WTC11 (cell line): ENCODE measurements around the gene ELOVL6. TPM values are rescaled to one million over a fixed set of nuclear protein-coding genes. Genes with fewer than 3 reads are reported as not detected.
A peak's percentile ranks its signal among the peaks of the same experiment; 100 is the strongest.

Experiments used
- ATAC-seq: fragments of 200-7000 bp; cut with Tn5 transposase; 2 replicates; pipeline ENCODE4 v1.10.0; 2021; ENCODE audit warnings: mild to moderate bottlenecking, moderate library complexity
- CTCF ChIA-PET: fragments of 300-600 bp; sonication (Branson Sonifier 250); formaldehyde crosslinking; loops from one replicate; lab custom pipeline; 2021; ENCODE audit warnings: antibody characterized with exemption; lab: Charles Lee
- POLR2A ChIA-PET: fragments of 350-600 bp; sonication (Branson Sonifier 250); formaldehyde crosslinking; loops from one replicate; lab custom pipeline; 2021; ENCODE audit warnings: antibody characterized with exemption; lab: Charles Lee
- DNase-seq: peaks from one replicate; pipeline ENCODE4 v3.0.0; 2021; ENCODE audit warnings: low spot score
- H3K27ac Mint-ChIP-seq: 2 replicates; pipeline ENCODE4 v1.8.0; 2021; ENCODE audit warnings: mixed read lengths
- H3K27me3 Mint-ChIP-seq: 2 replicates; pipeline ENCODE4 v1.8.0; 2021; ENCODE audit warnings: low read depth, mild to moderate bottlenecking, moderate library complexity, mixed read lengths
- H3K36me3 Mint-ChIP-seq: 2 replicates; pipeline ENCODE4 v1.8.0; 2021; ENCODE audit warnings: mixed read lengths
- H3K4me1 Mint-ChIP-seq: 2 replicates; pipeline ENCODE4 v1.8.0; 2022; ENCODE audit warnings: mixed read lengths
- H3K4me3 Mint-ChIP-seq: 2 replicates; pipeline ENCODE4 v1.8.0; 2021; ENCODE audit warnings: mild to moderate bottlenecking, moderate library complexity, mixed read lengths
- H3K9me3 Mint-ChIP-seq: 2 replicates; pipeline ENCODE4 v1.8.0; 2021; ENCODE audit warnings: mixed read lengths
- AFF4 ChIP-seq: sonication (generic); formaldehyde crosslinking; IDR thresholded peaks from 2 replicates; pipeline ENCODE4 v1.8.1; 2023; ENCODE audit warnings: mild to moderate bottlenecking, missing genetic modification reagents, borderline replicate concordance
- ARID4B ChIP-seq: sonication (generic); formaldehyde crosslinking; IDR thresholded peaks from 2 replicates; pipeline ENCODE4 v1.8.0; 2023; ENCODE audit warnings: missing genetic modification reagents, mild to moderate bottlenecking, borderline replicate concordance
- ATF6 ChIP-seq: sonication (generic); formaldehyde crosslinking; IDR thresholded peaks from 2 replicates; pipeline ENCODE4 v1.8.1; 2023; ENCODE audit warnings: mild to moderate bottlenecking, missing genetic modification reagents
- CDX4 ChIP-seq: fragments of 250-450 bp; sonication (Bioruptor Pico); IDR thresholded peaks from 2 replicates; pipeline ENCODE4 v1.9.0; 2021; ENCODE audit warnings: moderate library complexity, mild to moderate bottlenecking, inconsistent platforms, borderline replicate concordance
- CREB1 ChIP-seq: sonication (generic); formaldehyde crosslinking; IDR thresholded peaks from 2 replicates; pipeline ENCODE4 v1.8.0; 2023; ENCODE audit warnings: mild to moderate bottlenecking, missing genetic modification reagents
- ESRRA ChIP-seq: sonication (generic); formaldehyde crosslinking; IDR thresholded peaks from 2 replicates; pipeline ENCODE4 v1.8.1; 2022; ENCODE audit warnings: mild to moderate bottlenecking, missing genetic modification reagents, borderline replicate concordance
- ETV6 ChIP-seq: sonication (generic); formaldehyde crosslinking; IDR thresholded peaks from 2 replicates; pipeline ENCODE4 v1.8.1; 2022; ENCODE audit warnings: mild to moderate bottlenecking, missing genetic modification reagents
- NFATC4 ChIP-seq: fragments of 250-450 bp; sonication (Bioruptor Pico); IDR thresholded peaks from 2 replicates; pipeline ENCODE4 v1.9.0; 2021; ENCODE audit warnings: mild to moderate bottlenecking
- NFYB ChIP-seq: sonication (generic); formaldehyde crosslinking; conservative IDR thresholded peaks from 2 replicates; pipeline ENCODE4 v1.8.0; 2022; ENCODE audit warnings: low read depth, missing genetic modification reagents
- NR1H2 ChIP-seq: sonication (generic); formaldehyde crosslinking; IDR thresholded peaks from 2 replicates; pipeline ENCODE4 v1.9.0; 2021; ENCODE audit warnings: mild to moderate bottlenecking, moderate library complexity, missing genetic modification reagents
- OVOL2 ChIP-seq: fragments of 250-450 bp; sonication (Bioruptor Pico); IDR thresholded peaks from 2 replicates; pipeline ENCODE4 v1.9.0; 2021; ENCODE audit warnings: mild to moderate bottlenecking, borderline replicate concordance
- PREB ChIP-seq: sonication (generic); formaldehyde crosslinking; IDR thresholded peaks from 2 replicates; pipeline ENCODE4 v1.8.1; 2022; ENCODE audit warnings: mild to moderate bottlenecking, missing genetic modification reagents, moderate library complexity, borderline replicate concordance
- RORB ChIP-seq: fragments of 250-450 bp; sonication (Bioruptor Pico); IDR thresholded peaks from 2 replicates; pipeline ENCODE4 v1.9.0; 2021; ENCODE audit warnings: mild to moderate bottlenecking
- SMAD3 ChIP-seq: sonication (generic); formaldehyde crosslinking; IDR thresholded peaks from 2 replicates; pipeline ENCODE4 v1.8.0; 2022; ENCODE audit warnings: missing genetic modification reagents, mild to moderate bottlenecking, borderline replicate concordance
- TEAD1 ChIP-seq: sonication (generic); formaldehyde crosslinking; IDR thresholded peaks from 2 replicates; pipeline ENCODE4 v1.8.0; 2022; ENCODE audit warnings: mild to moderate bottlenecking, missing genetic modification reagents
- ZNF121 ChIP-seq: sonication (generic); formaldehyde crosslinking; IDR thresholded peaks from 2 replicates; pipeline ENCODE4 v1.8.0; 2023; ENCODE audit warnings: missing genetic modification reagents
- ZNF219 ChIP-seq: sonication (generic); formaldehyde crosslinking; IDR thresholded peaks from 2 replicates; pipeline ENCODE4 v1.8.0; 2023; ENCODE audit warnings: missing genetic modification reagents, mild to moderate bottlenecking, borderline replicate concordance
- total RNA-seq: library from RNA; stranded (reverse); gene quantifications from 3 replicates; pipeline ENCODE4 v1.2.3, GENCODE V29; 2021

ELOVL6 gene
- total RNA-seq, 1 experiment from 2014 or later, result 87.4 TPM

DNA sequence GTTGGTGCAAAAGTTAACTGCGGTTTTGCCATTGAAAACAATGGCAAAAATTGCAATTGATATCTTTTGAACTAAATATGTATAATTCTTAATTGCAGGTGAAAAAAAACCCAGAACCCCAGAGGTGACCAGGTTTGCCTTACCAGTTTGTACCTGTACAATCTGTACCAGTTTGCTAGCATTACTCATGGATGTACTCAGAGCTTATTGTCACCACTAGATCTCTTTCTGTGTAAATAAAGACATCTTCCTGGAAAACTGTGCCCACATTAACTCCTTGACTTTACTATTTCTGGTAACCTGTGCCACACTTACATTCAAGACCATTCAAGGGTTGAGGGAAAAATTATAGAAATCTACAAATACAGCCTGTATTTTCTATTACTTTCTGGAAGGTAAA lies 139.7 kb downstream of the ELOVL6 start:
- CTCF ChIA-PET, result interaction anchor here (0.5 kb wide), 1 partner anchor 1268 kb away, joined by 3 read pairs; no protein-coding TSS in a partner anchor
- DNase-seq, result no peak
- Mint-ChIP-seq H3K9me3 (no peaks in the 10 kb centered on the region), H3K4me1 (peaks cover 6% of the 10 kb centered on the region; the same call in 1 of the 2 replicates), H3K27ac (no peak overlapping the region; the same call in 1 of the 2 replicates), H3K36me3 (peaks cover 16% of the 10 kb centered on the region), H3K4me3 (no peak overlapping the region), H3K27me3 (no peaks in the 10 kb centered on the region)
- no peak for ATAC-seq
- POLR2A ChIA-PET, result no interaction called here
- TF ChIP-seq NR1H2 (CRISPR knock-in tag), result no peak
- no peak for TF ChIP-seq NFATC4 (CRISPR knock-in tag)
- TF ChIP-seq ETV6, result no peak
- TF ChIP-seq ESRRA (CRISPR knock-in tag), result no peak
- TF ChIP-seq ARID4B (CRISPR knock-in tag), result no peak
- no peak for TF ChIP-seq ATF6 (CRISPR knock-in tag)
- no peak for TF ChIP-seq ZNF219 (CRISPR knock-in tag)

- ChIA-PET POLR2A (no interaction called here), CTCF (interaction anchor here (0.7 kb wide), 1 partner anchor 45 kb away, joined by 4 read pairs; no protein-coding TSS in a partner anchor)
- H3K9me3 Mint-ChIP-seq, result no peaks in the 10 kb centered on the region
- no peaks in the 10 kb centered on the region for H3K27me3 Mint-ChIP-seq
- no peak overlapping the region for H3K4me3 Mint-ChIP-seq
- peaks cover 6% of the 10 kb centered on the region; the same call in 1 of the 2 replicates for H3K4me1 Mint-ChIP-seq
- 0 out of 2 replicates have a peak overlapping the region, but pooled peaks have one; percentile 55 for H3K27ac Mint-ChIP-seq
- ATAC-seq, result 0 out of 2 replicates have a peak, but pooled peaks have one; percentile 22
- peaks cover 29% of the 10 kb centered on the region for H3K36me3 Mint-ChIP-seq
- DNase-seq, result no peak
- no peak for TF ChIP-seq ARID4B (CRISPR knock-in tag)
- no peak for TF ChIP-seq SMAD3 (CRISPR knock-in tag)
- no peak for TF ChIP-seq ZNF219 (CRISPR knock-in tag)
- no peak for TF ChIP-seq OVOL2 (CRISPR knock-in tag)
- TF ChIP-seq ZNF121, result no peak
- no peak for TF ChIP-seq PREB (CRISPR knock-in tag)
- TF ChIP-seq RORB, result no peak
- no peak for TF ChIP-seq CREB1 (CRISPR knock-in tag)
- TF ChIP-seq TEAD1 (CRISPR knock-in tag), result no peak
- TF ChIP-seq NFYB (CRISPR knock-in tag), result no peak
- TF ChIP-seq CDX4 (CRISPR knock-in tag), result no peak
- no peak for TF ChIP-seq AFF4 (CRISPR knock-in tag)
Measured at GRCh38 chr4:110055158-110055768, 143.2 kb downstream of the ELOVL6 start.
